H1 (cell line): ENCODE results near the gene NLRX1. TPM values are rescaled to one million over a fixed set of nuclear protein-coding genes. Genes with fewer than 3 reads are reported as not detected.

Source experiments
- CTCF ChIA-PET: fragments of 300-600 bp; sonication (Branson Sonifier 250); formaldehyde crosslinking; loops from one replicate; lab custom pipeline; 2021; ENCODE audit not compliant: partially characterized antibody; lab: Charles Lee
- POLR2A ChIA-PET: fragments of 300-600 bp; sonication (Branson Sonifier 250); formaldehyde crosslinking; loops from one replicate; lab custom pipeline; 2021; ENCODE audit warnings: inconsistent platforms; ENCODE audit not compliant: partially characterized antibody; lab: Charles Lee
- DNase-seq, 2 experiments: peaks; one replicate each; pipeline versions ENCODE4 v3.0.0 to v3.0.0-alpha.2; 2010 to 2022; ENCODE audit warnings: low spot score in 2 of 2, low read depth in 1 of 2, mixed read lengths in 1 of 2
- FAIRE-seq: peaks from 2 replicates; lab custom pipeline; 2011; peaks lifted over from hg19 to GRCh38; lab: Jason Lieb, UNC
- H2AFZ ChIP-seq: 2 replicates; pipeline ENCODE4 v1.8.1; 2012; ENCODE audit warnings: low read length, inconsistent platforms
- H2AK5ac ChIP-seq: 2 replicates; pipeline ENCODE4 v1.6.1; 2013; ENCODE audit warnings: low read depth, low read length
- H2BK120ac ChIP-seq: replicated peaks from 2 replicates; pipeline ENCODE3; 2013; ENCODE audit warnings: low read depth, low read length, inconsistent platforms
- H2BK12ac ChIP-seq: 2 replicates; pipeline ENCODE4 v1.6.1; 2013; ENCODE audit warnings: low read depth, low read length
- H2BK15ac ChIP-seq: 2 replicates; pipeline ENCODE4 v1.6.1; 2013; ENCODE audit warnings: low read length
- H2BK20ac ChIP-seq: 2 replicates; pipeline ENCODE4 v1.6.1; 2013; ENCODE audit warnings: low read length
- H2BK5ac ChIP-seq: 2 replicates; pipeline ENCODE4 v1.6.1; 2013; ENCODE audit warnings: low read depth, low read length
- H3K14ac ChIP-seq: 2 replicates; pipeline ENCODE4 v1.6.1; 2013; ENCODE audit warnings: inconsistent platforms; ENCODE audit not compliant: insufficient read length
- H3K18ac ChIP-seq: 2 replicates; pipeline ENCODE4 v1.6.1; 2013; ENCODE audit warnings: low read length; ENCODE audit errors: extremely low read depth
- H3K23ac ChIP-seq: 2 replicates; pipeline ENCODE4 v1.6.1; 2013; ENCODE audit warnings: inconsistent platforms; ENCODE audit not compliant: insufficient read length
- H3K23me2 ChIP-seq: 2 replicates; pipeline ENCODE4 v1.6.1; 2013; ENCODE audit warnings: low read depth, low read length
- H3K27ac ChIP-seq: 2 replicates; pipeline ENCODE4 v1.6.1; 2011; ENCODE audit warnings: low read depth, low read length, inconsistent platforms
- H3K27me3 ChIP-seq, 4 experiments: replicated peaks in 1 of 4; 1 replicate in 1 of 4; 2 replicates in 3 of 4; pipeline versions ENCODE4 v1.6.1 to v1.8.1; 2011 to 2013; ENCODE audit warnings: low read length in 3 of 4, mild to moderate bottlenecking in 3 of 4, inconsistent platforms in 2 of 4, mixed read lengths in 2 of 4, moderate library complexity in 1 of 4; ENCODE audit not compliant: control insufficient read depth in 3 of 4, insufficient read depth in 3 of 4; ENCODE audit errors: extremely low read depth in 1 of 4
- H3K36me3 ChIP-seq, 4 experiments: 2 replicates each; pipeline versions ENCODE4 v1.6.1 to v1.8.1; 2011 to 2013; ENCODE audit warnings: mild to moderate bottlenecking in 4 of 4, low read length in 3 of 4, moderate library complexity in 2 of 4, control low read depth in 1 of 4, inconsistent platforms in 1 of 4; ENCODE audit not compliant: insufficient read depth in 4 of 4, control insufficient read depth in 2 of 4
- H3K4ac ChIP-seq: replicated peaks from 2 replicates; pipeline ENCODE3; 2013; ENCODE audit warnings: low read length, low read depth, mixed read lengths, inconsistent platforms; ENCODE audit not compliant: insufficient read length
- H3K4me1 ChIP-seq, 4 experiments: replicated peaks in 1 of 4; 1 replicate in 1 of 4; 2 replicates in 3 of 4; pipeline versions ENCODE4 v1.6.1 to v1.8.1; 2011 to 2013; ENCODE audit warnings: low read length in 3 of 4, inconsistent platforms in 2 of 4, mixed read lengths in 1 of 4; ENCODE audit not compliant: insufficient read depth in 4 of 4, control insufficient read depth in 3 of 4
- H3K4me2 ChIP-seq, 2 experiments: 2 replicates each; pipeline versions ENCODE4 v1.6.1 to v1.8.1; 2011 to 2013; ENCODE audit warnings: low read depth in 2 of 2, low read length in 2 of 2, control low read depth in 1 of 2, inconsistent platforms in 1 of 2, mild to moderate bottlenecking in 1 of 2; ENCODE audit not compliant: insufficient read depth in 1 of 2
- H3K4me3 ChIP-seq, 4 experiments: fragments of 200-600, 300-600 bp in 1 of 4; sonication (generic), shearing (Covaris generic), sonication (Bioruptor Twin) in 1 of 4; 2 replicates each; pipeline versions ENCODE4 v1.5.1 to v1.8.1; 2011 to 2016; ENCODE audit warnings: low read length in 4 of 4, low read depth in 3 of 4, control low read depth in 2 of 4, inconsistent platforms in 2 of 4, mild to moderate bottlenecking in 2 of 4, mixed read lengths in 1 of 4, moderate library complexity in 1 of 4; ENCODE audit not compliant: insufficient read depth in 2 of 4; ENCODE audit errors: extremely low read depth in 1 of 4
- H3K56ac ChIP-seq: replicated peaks from 2 replicates; pipeline ENCODE3; 2013; ENCODE audit warnings: low read depth, mild to moderate bottlenecking, mixed read lengths, low read length, inconsistent platforms; ENCODE audit not compliant: insufficient read length
- H3K79me1 ChIP-seq: 2 replicates; pipeline ENCODE4 v1.6.1; 2013; ENCODE audit warnings: low read depth, low read length, control low read depth
- H3K79me2 ChIP-seq, 2 experiments: 2 replicates each; pipeline versions ENCODE4 v1.6.1 to v1.8.1; 2012 to 2013; ENCODE audit warnings: low read length in 2 of 2, mild to moderate bottlenecking in 2 of 2, inconsistent platforms in 1 of 2; ENCODE audit not compliant: insufficient read depth in 2 of 2, control insufficient read depth in 1 of 2
- H3K9ac ChIP-seq, 4 experiments: replicated peaks in 1 of 4; 1 replicate in 1 of 4; 2 replicates in 3 of 4; pipeline versions ENCODE4 v1.6.1 to v1.8.1; 2011 to 2013; ENCODE audit warnings: low read depth in 3 of 4, low read length in 3 of 4, control low read depth in 2 of 4, mild to moderate bottlenecking in 2 of 4, moderate library complexity in 2 of 4, inconsistent platforms in 1 of 4; ENCODE audit errors: extremely low read depth in 1 of 4
- H3K9me3 ChIP-seq, 2 experiments: 2 replicates each; pipeline versions ENCODE4 v1.6.1 to v1.8.1; 2012 to 2013; ENCODE audit warnings: mild to moderate bottlenecking in 2 of 2, moderate library complexity in 2 of 2, control low read depth in 1 of 2, inconsistent platforms in 1 of 2, low read depth in 1 of 2, low read length in 1 of 2, mixed read lengths in 1 of 2; ENCODE audit not compliant: insufficient read depth in 2 of 2
- H4K20me1 ChIP-seq, 2 experiments: replicated peaks in 1 of 2; 2 replicates each; pipeline versions ENCODE3 to v1.8.1; 2011 to 2013; ENCODE audit warnings: inconsistent platforms in 2 of 2, low read length in 2 of 2, mild to moderate bottlenecking in 1 of 2; ENCODE audit not compliant: insufficient read depth in 2 of 2, control insufficient read depth in 1 of 2
- H4K5ac ChIP-seq: 2 replicates; pipeline ENCODE4 v1.6.1; 2013; ENCODE audit warnings: low read length, low read depth, mixed read lengths, inconsistent platforms; ENCODE audit not compliant: insufficient read length
- H4K8ac ChIP-seq: 2 replicates; pipeline ENCODE4 v1.8.0; 2013; ENCODE audit warnings: mild to moderate bottlenecking, moderate library complexity, low read length, inconsistent platforms; ENCODE audit not compliant: insufficient read depth; ENCODE audit errors: extremely low read depth
- H4K91ac ChIP-seq: replicated peaks from 2 replicates; pipeline ENCODE3; 2013; ENCODE audit warnings: low read length, mixed read lengths, inconsistent platforms; ENCODE audit not compliant: insufficient read length
- CHD2 ChIP-seq: IDR thresholded peaks from 2 replicates; pipeline ENCODE4 v1.6.1; 2012; ENCODE audit warnings: low read length, improper control_type of control experiment
- ZNF274 ChIP-seq: IDR thresholded peaks from 2 replicates; pipeline ENCODE4 v1.7.0; 2012; ENCODE audit warnings: low read length, borderline replicate concordance; ENCODE audit errors: extremely low read depth
- WGBS, 2 experiments: shearing (Covaris generic) in 1 of 2; methylation state at CpG; one replicate each; pipeline versions ENCODE4 v1.1.6 to v1.1.7; 2013 to 2015; ENCODE audit warnings: low lambda C conversion rate in 2 of 2, mixed read lengths in 2 of 2, inconsistent platforms in 1 of 2, low coverage in 1 of 2, missing lambda C conversion rate in 1 of 2; ENCODE audit not compliant: insufficient replicate concordance in 2 of 2, insufficient coverage in 1 of 2, insufficient read length in 1 of 2; ENCODE audit errors: extremely low coverage in 1 of 2, missing lambda C conversion rate in 1 of 2; 5-methylcytosine and 5-hydroxymethylcytosine counted together
- polyA plus RNA-seq, 7 experiments: library from polyadenylated mRNA; depleted of rRNA in 3 of 7; stranded (reverse) in 5 of 7; unstranded in 2 of 7; fragments of >200 nt in 5 of 7; fragments of 200-250 nt in 2 of 7; gene quantifications; 1 replicate in 5 of 7; 2 replicates in 1 of 7; 4 replicates in 1 of 7; pipeline versions ENCODE4 v1.2.1 to v1.2.3, GENCODE V29; 2011 to 2013; ENCODE audit warnings: missing spikeins in 2 of 7, mixed read lengths in 2 of 7
- total RNA-seq: library from RNA; stranded (reverse); fragmentation: NEBNext Ultra II Directional; extraction: Animal tissue kit (Norgen Biotek cat#: 25700); gene quantifications from 2 replicates; pipeline ENCODE4 v1.2.1, GENCODE V29; 2021

The NLRX1 gene
- total and polyA plus RNA-seq, 2 of the 8 experiments (the other 6 are each of a cell fraction or from before 2014, with no cell fraction given), result 13.2 to 18.6 TPM

DNA sequence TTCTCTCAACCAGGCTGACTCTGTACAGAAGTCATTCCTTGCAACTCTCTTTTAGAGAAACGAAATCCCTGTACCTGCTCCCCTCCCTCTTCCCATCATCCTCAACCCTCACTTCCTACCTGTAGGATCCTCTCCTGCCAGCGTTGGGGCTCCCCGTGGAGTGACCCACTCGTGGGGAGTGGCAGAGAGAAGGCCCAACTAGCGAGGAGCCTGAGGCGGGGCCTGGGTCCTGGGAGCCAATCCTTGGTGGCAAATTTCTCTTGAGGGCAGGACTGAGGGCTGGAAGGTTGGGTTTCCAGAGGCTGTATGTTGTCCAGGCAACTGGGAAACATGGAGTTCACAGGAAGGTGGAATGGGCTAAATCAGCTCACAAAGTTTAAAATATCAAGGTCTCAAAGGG is 27.2 kb downstream of the NLRX1 start:
- Histone ChIP-seq H2BK20ac (no peak overlapping the region), H2BK5ac (no peak overlapping the region), H3K18ac (no peak overlapping the region), H3K23me2 (no peaks in the 10 kb centered on the region), H3K4me1 (peaks cover 0 to 7% (median under 1%) of the 10 kb centered on the region in 4 experiments; a peak in 4 of 7 replicates), H3K4ac (no peak overlapping the region), H2BK12ac (no peak overlapping the region), H3K56ac (no peak overlapping the region), H3K79me1 (no peaks in the 10 kb centered on the region), H3K79me2 (no peaks in the 10 kb centered on the region), H3K9me3 (no peaks in the 10 kb centered on the region), H2BK15ac (no peak overlapping the region), H3K4me3 (peak overlapping the region in 1 of 4 experiments; percentile 37; a peak in 2 of 8 replicates), H3K36me3 (no peaks in the 10 kb centered on the region), H3K27me3 (no peaks in the 10 kb centered on the region), H2BK120ac (no peak overlapping the region), H3K27ac (no peak overlapping the region), H3K9ac (no peak overlapping the region), H4K91ac (no peak overlapping the region), H4K20me1 (no peaks in the 10 kb centered on the region), H3K14ac (no peak overlapping the region), H2AK5ac (no peak overlapping the region), H2AFZ (0 out of 2 replicates have a peak overlapping the region, but pooled peaks have one; percentile 26), H4K5ac (no peak overlapping the region), H4K8ac (no peak overlapping the region), H3K23ac (no peak overlapping the region), H3K4me2 (peak overlapping the region; percentile 28 to 36; a peak in 2 of 4 replicates)
- peak; percentile 76 to 92 for DNase-seq
- FAIRE-seq, result peak; percentile 81
- CTCF ChIA-PET, result interaction anchor here (0.6 to 20.1 kb wide), 33 partner anchors 9 to 1017 kb away, joined by 3 to 367 read pairs (median 6); partner anchors contain the start of genes ABCG4, C2CD2L, CBL and DPAGT1
- WGBS, 2 experiments, result 19% methylated on average over 6 of the region's 6 CpGs; no CpG with 5 or more reads in 1 of the 2 experiments
- POLR2A ChIA-PET, result interaction anchor here (0.9 to 3.1 kb wide), 13 partner anchors 8 to 101 kb away, joined by 3 to 15 read pairs (median 4); partner anchors contain the start of genes CBL, DPAGT1, HINFP and NLRX1
- TF ChIP-seq CHD2 (peak; percentile 80), ZNF274 (no peak)
